ENCODE data around the gene AGPAT3.
"Not testable (repeated sequence)": the region's sequence is repeated elsewhere in the genome, so short reads cannot be mapped to it uniquely, and the experiment has no call there.

DNA sequence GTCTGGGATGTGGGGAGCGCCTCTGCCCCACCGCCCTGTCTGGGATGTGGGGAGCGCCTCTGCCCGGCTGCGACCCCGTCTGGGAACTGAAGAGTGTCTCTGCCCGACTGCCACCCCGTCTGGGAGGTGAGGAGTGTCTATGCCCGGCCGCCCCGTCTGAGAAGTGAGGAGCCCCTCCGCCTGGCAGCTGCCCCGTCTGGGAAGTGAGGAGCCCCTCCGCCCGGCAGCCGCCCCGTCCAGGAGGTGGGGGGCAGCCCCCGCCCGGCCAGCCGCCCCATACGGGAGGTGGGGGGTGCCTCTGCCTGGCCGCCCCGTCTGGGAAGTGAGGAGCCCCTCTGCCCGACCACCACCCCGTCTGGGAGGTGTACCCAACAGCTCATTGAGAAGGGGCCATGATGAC is 42.9 kb upstream of the AGPAT3 start:
- not testable (repeated sequence) for TF ChIP-seq ZNF423 (tag by site-specific recombination; IDR thresholded peaks at IDR 0.05); ZNF266 (tag by site-specific recombination; IDR thresholded peaks at IDR 0.05; ENCODE audit: low read depth); ZNF391 (tag by site-specific recombination; IDR thresholded peaks at IDR 0.05; ENCODE audit: borderline replicate concordance, low read depth)
- TF ChIP-seq, protein P1, sequence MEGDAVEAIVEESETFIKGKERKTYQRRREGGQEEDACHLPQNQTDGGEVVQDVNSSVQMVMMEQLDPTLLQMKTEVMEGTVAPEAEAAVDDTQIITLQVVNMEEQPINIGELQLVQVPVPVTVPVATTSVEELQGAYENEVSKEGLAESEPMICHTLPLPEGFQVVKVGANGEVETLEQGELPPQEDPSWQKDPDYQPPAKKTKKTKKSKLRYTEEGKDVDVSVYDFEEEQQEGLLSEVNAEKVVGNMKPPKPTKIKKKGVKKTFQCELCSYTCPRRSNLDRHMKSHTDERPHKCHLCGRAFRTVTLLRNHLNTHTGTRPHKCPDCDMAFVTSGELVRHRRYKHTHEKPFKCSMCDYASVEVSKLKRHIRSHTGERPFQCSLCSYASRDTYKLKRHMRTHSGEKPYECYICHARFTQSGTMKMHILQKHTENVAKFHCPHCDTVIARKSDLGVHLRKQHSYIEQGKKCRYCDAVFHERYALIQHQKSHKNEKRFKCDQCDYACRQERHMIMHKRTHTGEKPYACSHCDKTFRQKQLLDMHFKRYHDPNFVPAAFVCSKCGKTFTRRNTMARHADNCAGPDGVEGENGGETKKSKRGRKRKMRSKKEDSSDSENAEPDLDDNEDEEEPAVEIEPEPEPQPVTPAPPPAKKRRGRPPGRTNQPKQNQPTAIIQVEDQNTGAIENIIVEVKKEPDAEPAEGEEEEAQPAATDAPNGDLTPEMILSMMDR (tag by site-specific recombination; IDR thresholded peaks at IDR 0.05): not testable (repeated sequence)
